Left cardiac atrium (tissue), 4 donors: ENCODE data around the gene CITED1. TPM values are rescaled to one million over a fixed set of nuclear protein-coding genes. Genes with fewer than 3 reads are reported as not detected.

ENCODE experiments used
- ATAC-seq, 2 donors: fragments of 200-7000 bp; cut with Tn5 transposase; one replicate each; pipeline ENCODE4 v1.9.1; 2020; ENCODE audit warnings: mild to moderate bottlenecking in 2 of 2, moderate library complexity in 2 of 2
- DNase-seq: peaks from one replicate; pipeline ENCODE4 v3.0.0-alpha.2; 2020
- intact Hi-C, 2 donors: fragments of 100-400 bp; cut with DNase I; formaldehyde crosslinking; loops; one replicate each; pipeline versions ENCODE4 v1.14.1 to v1.15.1; 2022 to 2023
- total RNA-seq, 2 donors: library from RNA; stranded (reverse); fragmentation: NEBNext Ultra II Directional; extraction: Animal tissue kit (Norgen Biotek cat#: 25700); gene quantifications; one replicate each; pipeline ENCODE4 v1.2.1, GENCODE V29; 2021
- donor health status: DM: no; HTN: yes; CAD: no.
- donor health status: DM: no; HTN: yes; CAD: no; lungs with severe emphysema.
- donor health status: DM: yes; HTN: yes; CAD: no.
- donor health status: Dilated cardiomyopathy.

The CITED1 gene
- total RNA-seq, 2 donors from 2014 or later: 0.94 to 1.7 TPM

- no peak for ATAC-seq
- no peak for DNase-seq
- intact Hi-C loops: no loop called here
Observed at GRCh38 chrX:72274526-72274925, 31.2 kb downstream of the CITED1 start.

- ATAC-seq (no peak), DNase-seq (no peak)
- intact Hi-C loops: no loop called here
Observed at GRCh38 chrX:72273718-72274117, 32.0 kb downstream of the CITED1 start.

GRCh38 chrX:72272868-72273267 is 32.8 kb downstream of the CITED1 start:
- intact Hi-C loops: no loop called here
- no peak for ATAC-seq
- no peak for DNase-seq

- no peak for ATAC-seq
- no peak for DNase-seq
- intact Hi-C loops: no loop called here
Observed at GRCh38 chrX:72271812-72272211, 33.9 kb downstream of the CITED1 start.

- intact Hi-C loops: no loop called here
- DNase-seq (no peak), ATAC-seq (peak; percentile 20 to 77)
Observed at GRCh38 chrX:72271091-72271788, 34.5 kb downstream of the CITED1 start.

- no peak for DNase-seq
- intact Hi-C loops: no loop called here
- ATAC-seq: no peak
Observed at GRCh38 chrX:72270316-72270866, 35.3 kb downstream of the CITED1 start.

GRCh38 chrX:72269671-72270251 is 36.0 kb downstream of the CITED1 start:
- intact Hi-C loops: no loop called here
- peak; percentile 42 for DNase-seq
- ATAC-seq: peak in 1 of 2 donors; percentile 64

GRCh38 chrX:72268597-72269365 is 36.9 kb downstream of the CITED1 start:
- ATAC-seq: no peak
- intact Hi-C loops: no loop called here
- no peak for DNase-seq

GRCh38 chrX:72265263-72265662 is 40.5 kb downstream of the CITED1 start:
- no peak for DNase-seq
- intact Hi-C loops: no loop called here
- ATAC-seq: no peak

GRCh38 chrX:72262077-72262476 is 43.6 kb downstream of the CITED1 start:
- ATAC-seq (no peak), DNase-seq (no peak)
- intact Hi-C loops: no loop called here

- ATAC-seq (no peak), DNase-seq (no peak)
- intact Hi-C loops: no loop called here
Observed at GRCh38 chrX:72260448-72260847, 45.3 kb downstream of the CITED1 start.

- ATAC-seq (no peak), DNase-seq (no peak)
- intact Hi-C loops: no loop called here
Observed at GRCh38 chrX:72258174-72258573, 47.5 kb downstream of the CITED1 start.

- intact Hi-C loops: no loop called here
- ATAC-seq (no peak), DNase-seq (no peak)
Observed at GRCh38 chrX:72255864-72256263, 49.9 kb downstream of the CITED1 start.

- intact Hi-C loops: no loop called here
- DNase-seq (no peak), ATAC-seq (no peak)
Observed at GRCh38 chrX:72255445-72255844, 50.3 kb downstream of the CITED1 start.

GRCh38 chrX:72254816-72255215 is 50.9 kb downstream of the CITED1 start:
- ATAC-seq: no peak
- DNase-seq: no peak
- intact Hi-C loops: no loop called here

GRCh38 chrX:72253686-72254085 is 52.0 kb downstream of the CITED1 start:
- DNase-seq: no peak
- no peak for ATAC-seq
- intact Hi-C loops: no loop called here
